CD4-positive, alpha-beta T cell treated with Interleukin-15 for 4 hours (primary cell): ENCODE data around the gene NPAS3.

ENCODE experiments used
- DNase-seq: peaks from one replicate; pipeline ENCODE4 v3.0.0-alpha.2; 2020; ENCODE audit warnings: low spot score

NPAS3 gene

DNA sequence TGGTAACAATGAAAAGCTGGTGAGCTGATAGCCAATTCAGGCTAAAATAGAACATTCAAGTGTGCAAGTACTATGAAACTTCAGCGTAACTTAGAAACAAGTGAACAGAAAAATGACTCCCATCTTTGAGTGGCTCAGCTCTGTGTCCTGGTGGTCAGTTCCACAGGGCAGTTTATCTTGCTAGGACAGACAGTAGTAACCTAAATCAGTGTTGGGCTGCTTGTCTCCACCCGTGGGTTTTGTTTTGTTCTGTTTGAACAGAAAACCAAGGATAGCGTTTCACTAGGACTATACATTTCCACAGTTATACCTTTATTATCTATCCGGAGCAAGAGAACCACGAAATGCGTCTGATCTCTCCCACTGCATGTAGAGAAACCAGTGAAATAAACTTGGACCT, 544.4 kb downstream of the NPAS3 start:
- DNase-seq = no peak

DNA sequence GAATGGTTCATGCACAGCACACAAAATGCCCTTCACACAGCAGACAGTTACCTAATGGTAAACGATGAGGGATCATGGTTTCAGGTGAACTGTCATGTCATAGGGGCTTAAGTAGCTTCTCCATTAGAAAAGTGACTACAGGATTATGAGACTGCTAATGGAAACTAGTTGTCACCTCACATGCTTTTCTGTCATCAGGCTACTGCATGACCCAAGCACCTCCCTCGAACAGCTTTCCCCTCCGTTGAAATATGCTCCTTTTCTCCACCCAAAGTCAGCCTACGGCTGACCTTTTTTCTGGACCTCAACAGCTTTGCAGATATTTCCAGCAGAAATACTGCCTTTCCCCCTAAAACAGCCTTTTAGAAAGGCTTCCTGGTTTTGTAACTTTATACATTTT, 544.9 kb downstream of the NPAS3 start:
- DNase-seq = no peak

DNA sequence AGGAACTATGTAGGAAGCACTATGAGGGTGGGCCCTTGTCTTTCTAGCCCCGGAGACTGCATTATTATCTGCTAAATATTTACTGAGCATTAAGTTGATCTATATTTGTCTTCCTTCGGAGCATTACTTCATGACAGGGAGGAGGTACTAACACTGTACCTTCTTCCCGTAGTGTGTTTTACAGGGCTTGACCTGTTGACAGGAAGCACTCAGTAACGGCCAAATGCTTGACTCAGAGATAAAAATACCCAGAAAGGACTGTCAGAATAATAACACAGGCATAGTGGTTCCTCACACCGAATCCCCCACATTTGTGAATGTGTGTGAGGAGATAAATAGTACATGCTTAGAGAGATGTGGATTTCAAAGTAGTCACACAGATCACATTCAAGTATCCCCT, 545.6 kb downstream of the NPAS3 start:
- no peak for DNase-seq

DNA sequence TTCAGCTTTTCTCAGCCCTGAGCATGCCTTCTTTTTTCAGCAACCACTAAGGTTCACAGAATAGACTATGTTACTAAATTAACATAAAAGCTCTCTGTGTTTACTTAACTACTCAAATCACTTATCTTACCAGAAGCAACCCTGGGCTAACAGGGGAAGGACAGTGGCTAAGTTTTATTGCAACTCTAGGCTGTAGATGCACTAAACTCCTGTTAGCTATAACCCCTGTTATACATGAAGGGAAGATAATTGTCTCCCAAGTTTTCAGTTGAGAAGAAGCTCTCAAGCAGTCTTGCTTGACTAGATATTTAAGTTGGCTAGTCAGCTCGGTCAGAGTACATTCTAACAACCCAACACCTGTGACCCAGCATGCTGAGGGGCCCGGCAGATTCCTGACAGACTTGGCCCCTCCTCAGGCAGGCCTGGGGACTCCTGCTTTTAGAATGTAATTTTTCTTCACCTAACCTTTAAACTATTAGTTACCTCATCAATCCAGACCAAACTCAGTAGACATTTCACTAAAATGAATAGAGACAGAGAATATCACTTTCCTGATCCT, 547.7 kb downstream of the NPAS3 start:
- DNase-seq = no peak

DNA sequence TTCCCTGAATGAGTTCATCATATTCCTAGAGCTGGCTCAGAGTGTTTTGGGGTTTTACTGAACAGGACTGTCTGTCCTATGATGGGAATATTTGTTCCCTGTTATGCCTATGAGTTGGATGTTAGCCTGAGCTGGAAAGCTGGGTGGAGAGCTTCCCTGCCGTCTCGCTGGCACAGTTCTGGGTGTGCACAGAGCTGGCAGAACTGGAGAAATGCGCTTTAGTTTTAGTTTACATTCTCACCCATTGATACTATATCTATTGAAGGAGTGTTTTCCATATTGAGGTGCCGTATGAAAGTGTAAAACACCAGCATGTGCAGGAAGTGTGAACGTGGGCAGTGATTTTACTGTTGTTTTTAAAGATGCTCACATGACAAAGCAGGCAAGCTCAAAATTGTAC, 549.9 kb downstream of the NPAS3 start:
- no peak for DNase-seq

DNA sequence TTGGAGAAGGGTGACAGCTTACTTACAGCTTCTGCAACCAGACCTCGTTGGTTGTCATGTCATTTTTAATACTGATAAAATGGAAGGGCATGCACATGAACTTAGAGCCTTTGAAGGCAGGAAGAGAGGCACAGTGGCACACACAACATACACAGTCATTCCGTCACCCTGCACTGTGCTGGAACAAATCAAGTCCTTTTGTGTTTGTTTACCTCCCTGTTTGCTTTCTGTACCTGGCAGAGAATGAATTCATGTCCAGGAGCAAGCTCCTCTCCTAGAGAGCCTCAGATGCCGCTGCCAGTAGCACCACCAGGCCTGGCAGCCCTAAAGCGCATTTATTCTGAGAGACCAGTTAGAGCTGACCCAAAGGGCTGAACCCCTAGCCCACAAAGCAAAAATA, 551.9 kb downstream of the NPAS3 start:
- no peak for DNase-seq

DNA sequence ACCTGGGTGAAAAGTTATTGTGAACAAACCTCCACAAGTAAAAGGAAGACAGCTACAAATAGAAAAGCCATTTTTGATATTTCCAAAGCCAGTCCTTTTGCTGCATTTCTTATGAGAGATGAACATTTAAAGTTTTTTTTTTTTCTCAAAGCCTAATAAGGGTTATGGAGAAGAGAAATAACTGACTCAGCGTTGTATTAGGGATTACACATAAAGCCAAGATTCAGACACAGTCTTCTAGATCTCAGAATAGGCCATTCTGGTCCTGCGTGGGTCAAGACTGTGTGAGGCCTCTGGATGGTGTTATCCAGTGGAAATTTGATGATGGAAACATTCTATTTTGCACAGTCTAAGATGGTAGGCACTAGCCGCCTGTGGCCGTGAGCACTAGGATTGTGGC, 552.4 kb downstream of the NPAS3 start:
- no peak for DNase-seq

DNA sequence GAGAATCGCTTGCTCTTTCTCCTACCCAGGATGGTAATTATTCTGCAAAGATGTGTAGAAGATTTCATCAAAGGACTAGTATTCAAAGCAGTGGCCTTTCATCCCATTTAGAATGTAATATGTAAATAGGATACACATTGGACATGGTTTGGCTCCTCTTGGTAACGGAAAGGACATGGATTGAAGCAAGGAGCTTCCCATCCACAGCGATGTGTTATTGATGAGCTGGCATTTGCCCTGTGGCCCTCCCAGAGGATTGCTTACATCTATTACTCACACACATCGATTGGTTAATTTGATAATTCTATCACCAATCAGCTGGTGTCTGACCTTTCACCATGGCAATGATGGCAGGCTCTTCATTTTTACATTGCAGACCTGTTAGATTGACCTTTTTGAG, 553.8 kb downstream of the NPAS3 start:
- no peak for DNase-seq

DNA sequence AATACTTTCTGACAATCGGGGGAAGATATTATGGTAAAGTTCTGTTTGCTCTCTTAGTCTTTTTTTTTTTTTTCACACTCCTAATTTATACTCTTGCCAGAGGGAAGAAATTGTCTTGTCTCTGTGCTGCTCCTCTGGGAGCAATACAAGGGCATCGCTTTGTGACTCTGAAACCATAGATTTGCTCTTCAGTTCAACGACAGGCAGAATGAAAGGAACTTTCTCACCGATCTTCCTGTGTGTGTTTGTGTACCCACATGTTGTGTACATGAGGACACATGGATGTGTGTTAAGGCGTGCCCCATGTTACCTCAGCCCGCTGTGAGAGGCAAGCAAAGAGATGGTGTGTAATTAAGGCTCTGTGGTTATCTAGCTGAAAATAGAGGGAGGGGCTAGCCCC, 554.6 kb downstream of the NPAS3 start:
- DNase-seq = no peak

DNA sequence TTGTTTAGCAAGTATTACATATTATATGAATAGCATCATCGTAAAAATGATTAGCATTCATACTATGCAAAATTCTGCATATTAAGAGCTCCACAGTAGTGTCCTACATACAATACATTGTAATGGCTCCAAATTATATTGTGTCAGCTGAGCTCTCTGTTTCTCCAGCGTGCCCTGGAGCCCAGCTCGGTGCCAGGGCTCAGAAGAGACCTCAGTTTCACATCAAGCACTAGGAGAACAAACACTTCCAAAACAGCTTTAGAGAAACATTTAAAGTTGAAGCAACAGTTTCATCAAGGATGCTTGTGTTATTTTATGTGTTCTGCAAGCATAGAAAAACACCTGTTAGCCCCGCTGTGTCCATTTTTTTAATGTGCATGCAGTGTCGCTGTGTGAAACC, 555.3 kb downstream of the NPAS3 start:
- DNase-seq = no peak

DNA sequence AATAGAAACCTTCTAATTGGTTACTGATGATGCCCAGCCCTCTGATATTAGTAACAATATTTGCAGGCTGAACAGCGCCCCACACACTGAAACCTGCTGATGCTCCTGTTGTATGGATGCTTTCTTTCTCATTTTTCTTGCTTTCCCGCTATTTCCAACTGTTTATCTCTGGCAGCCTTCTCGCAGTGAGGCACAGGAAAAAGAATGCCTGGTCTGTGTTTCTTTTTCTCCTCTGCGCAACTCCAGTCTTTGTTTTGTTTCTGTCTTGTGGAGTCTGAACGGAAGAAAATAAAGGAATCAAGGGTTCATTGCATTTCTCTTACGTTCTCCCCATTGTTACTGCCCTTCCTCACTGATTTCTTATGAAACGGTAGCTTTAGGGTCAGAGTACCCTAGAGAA, 561.0 kb downstream of the NPAS3 start:
- DNase-seq = no peak

DNA sequence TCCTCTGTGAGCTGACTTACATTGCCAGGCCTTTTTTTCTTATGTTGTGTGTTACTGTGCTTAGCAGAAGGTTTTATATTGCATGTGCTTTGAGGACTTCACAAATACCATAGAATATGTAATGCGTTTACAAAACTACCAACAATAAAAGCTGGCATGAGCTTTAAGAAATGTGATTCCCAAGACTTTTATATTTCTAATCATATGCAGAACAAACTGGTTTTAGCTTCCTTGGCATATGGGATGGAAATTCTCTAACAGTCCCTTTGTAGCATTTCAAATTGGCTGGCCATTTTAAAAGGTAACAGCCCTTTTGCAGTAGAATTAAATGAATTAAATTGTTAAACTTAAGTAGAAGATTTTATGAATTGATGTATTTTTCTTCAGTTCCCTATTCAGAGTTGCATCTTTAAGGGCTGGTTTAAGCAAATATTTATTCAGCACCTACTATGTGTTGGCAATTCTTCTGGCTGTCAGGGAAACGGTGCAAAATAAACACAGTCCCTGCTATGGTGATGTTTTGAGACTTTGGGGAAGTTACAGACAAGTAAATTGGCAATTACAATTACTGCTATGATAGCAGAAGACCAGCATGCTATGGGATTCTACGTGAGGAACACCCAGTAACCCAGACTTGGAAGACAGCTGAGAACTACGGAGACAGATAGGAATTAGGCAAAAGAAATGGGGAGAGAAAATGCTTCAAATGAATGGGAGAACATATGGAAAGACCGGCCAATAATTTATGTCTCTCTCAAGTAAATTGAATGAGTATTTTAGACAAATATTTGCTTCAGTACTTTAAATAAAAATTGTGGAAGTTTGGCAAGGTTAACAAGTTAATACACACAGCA, 565.8 kb downstream of the NPAS3 start:
- DNase-seq = no peak

DNA sequence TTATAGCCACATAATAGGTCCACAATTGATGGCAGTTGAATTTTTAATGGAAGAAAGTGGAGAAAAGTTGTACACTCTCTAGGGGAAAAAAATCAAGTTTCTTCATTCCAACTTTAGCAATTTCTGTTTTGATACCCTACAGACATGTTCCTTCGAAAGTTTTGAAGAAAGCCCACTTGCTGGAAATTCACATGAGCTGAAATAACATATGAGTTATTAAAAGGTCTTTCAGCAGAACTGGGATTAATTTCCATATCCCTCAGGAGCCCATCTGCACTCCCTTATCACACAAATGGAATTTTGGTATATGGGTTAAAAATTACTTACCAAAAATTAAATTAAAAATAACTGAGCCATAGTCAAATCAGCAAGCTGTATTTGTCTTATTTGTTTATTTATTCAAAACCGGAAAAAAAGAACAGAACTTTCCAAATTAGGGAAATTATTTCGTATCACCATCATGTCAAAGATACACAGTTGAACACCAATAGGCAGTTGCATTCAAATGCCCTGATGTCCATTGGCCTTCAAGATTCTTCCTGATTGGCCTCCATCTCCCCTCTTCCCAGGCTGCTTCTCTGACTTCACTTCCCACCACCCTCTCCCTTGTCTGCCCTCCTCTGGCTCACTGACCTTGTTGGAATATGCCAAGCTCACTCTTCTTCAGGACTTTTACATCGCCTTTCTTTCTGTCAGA, 566.7 kb downstream of the NPAS3 start:
- no peak for DNase-seq

DNA sequence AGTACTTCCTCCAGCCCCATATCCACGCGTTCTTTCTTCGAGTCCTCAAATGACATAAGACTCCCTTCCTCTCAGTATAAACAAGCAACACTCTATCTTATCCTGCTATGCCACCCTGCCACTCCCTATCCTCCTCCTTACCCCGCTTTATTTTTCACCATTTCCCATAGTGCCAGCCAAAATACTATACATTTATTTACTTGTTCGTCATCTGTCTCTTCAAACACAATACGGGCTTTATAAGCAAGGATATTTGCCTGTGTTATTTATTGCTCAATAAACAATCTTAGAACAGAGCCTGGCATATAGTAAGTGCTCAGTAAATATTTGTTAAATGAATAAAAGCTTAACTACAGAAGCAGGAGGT, 567.3 kb downstream of the NPAS3 start:
- DNase-seq = no peak

DNA sequence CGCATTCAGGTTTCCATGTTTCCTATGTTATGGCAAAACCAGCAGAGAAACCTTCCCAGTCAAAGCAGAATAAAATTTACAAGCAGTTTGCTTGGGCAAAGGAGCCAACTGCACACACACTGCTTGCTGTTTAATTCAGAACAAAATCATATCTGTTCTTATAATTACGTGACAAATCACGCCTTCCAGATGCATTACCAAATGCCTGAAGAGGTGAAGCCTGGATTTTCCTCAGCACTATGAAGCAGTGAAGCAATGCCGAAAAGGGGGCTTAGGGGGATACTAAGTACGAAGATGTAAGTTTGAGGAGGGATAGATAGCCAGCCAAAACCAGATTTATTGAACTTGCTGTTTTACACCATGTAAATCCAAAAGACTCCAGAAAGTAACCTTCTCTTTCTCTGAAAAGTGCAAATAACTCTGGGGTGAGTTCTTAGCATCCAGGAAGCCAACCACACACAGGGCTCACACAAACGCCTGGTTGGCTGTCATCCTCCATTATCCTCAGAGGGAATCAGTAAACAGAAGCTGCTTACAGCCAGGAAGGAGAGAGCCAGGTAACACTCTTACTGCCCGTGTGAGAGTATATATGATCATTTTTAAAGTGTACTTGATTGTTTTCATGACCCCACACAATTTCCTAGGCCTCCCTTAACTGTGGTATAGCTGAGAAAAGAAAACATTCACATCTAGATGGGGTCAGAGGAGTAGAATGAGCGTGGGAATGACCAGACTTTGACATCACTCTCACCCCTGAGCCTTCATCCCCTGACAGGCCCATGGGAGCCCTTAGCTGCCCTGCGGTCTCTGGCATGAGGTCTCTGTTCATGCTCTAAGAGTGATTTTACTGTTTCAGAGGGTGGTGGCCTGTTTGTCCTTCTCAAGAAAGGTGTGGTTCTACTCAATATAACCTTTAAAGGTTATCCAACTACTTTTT, 569.7 kb downstream of the NPAS3 start:
- DNase-seq = no peak

DNA sequence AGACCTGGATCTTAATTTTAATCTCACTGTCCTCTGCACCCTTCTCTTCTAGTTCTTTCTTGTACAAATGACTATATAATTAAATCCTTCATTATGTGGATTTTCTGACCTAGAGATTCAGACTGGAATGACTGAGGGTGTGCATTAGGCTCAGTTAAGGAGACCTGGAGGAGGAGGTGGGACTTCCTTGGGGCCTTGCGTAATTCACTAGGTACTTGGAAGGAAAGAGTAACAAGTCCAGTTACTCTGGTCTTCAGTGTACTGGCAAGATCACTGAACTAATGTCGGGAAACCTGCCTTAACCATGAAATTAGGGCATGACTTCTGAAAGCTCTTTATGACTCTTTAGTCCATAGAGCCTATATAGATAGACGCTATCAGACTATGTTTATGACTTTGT, 570.8 kb downstream of the NPAS3 start:
- no peak for DNase-seq

DNA sequence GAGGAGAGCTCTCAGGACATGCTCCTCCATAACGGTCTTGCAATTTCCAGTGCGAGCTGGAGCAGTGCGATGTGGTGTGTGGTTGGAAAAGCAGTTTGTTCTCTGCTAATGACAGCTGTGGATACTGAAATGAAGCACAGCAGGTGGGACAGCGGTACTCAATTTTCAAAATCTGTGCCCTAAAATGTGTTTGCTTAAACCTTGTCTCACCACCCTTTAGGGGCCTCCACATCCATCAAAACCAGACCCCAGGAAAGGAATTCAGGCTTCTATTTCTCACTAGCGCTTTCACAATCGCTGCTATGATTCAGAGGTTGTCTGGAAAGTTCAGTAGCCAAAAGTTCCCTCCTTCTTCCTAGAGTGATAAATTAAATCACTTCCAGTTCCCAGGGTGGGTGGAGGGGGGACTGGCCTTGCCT, 571.4 kb downstream of the NPAS3 start:
- no peak for DNase-seq

DNA sequence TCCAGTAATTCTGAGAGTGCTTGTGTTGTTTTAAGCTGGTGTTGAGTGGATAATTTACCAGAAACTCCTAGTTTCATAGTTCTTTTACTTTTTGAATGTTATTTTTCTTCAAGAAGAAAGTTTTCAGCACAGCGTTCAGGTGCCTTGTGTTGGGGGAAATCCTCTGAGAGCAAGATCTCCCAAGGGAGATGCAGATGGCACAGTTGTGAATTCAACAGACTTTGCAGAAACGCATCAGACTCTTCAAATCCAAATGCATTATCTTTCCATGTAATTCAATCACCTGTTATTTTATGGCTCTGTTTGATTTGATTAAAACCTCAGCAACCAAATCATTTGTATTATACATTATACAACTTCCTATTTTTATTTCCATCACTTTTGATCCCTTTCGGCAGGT, 572.3 kb downstream of the NPAS3 start:
- DNase-seq = no peak

DNA sequence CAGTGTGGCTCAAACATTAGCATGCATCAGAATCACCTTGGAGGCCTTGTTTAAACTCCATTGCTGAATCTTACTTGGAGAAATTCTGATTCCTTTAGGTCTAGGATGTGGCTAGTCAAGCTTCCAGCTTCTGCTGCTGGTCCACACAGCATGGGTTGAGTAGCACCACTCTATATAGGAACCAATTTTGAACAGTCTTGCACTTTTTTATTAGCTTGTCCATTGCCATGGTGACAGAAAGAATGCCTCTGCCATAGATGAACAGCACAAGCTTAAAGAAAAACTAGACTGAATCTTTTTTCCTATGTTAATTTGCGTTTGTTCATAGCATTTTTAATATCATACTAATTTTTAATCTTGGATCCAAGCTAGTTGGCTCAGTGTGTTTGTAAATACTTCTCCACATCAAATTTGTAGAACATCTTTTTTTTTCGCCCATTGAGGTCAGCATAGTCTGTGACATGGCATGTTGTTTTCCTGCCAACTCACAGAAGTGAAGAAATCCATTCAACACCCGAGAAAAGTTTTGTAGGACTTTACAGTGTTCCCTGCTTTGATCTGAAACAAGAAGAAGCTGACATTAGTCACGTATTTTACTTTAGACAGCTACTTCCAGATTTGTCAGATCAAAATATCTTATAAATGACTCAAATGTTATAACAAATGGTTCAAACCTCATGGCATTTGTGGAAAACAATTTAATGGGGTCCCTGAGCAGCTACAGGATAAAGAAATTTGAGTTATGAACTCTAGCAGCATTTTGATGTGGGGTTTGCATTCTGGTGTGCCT, 573.4 kb downstream of the NPAS3 start:
- no peak for DNase-seq

DNA sequence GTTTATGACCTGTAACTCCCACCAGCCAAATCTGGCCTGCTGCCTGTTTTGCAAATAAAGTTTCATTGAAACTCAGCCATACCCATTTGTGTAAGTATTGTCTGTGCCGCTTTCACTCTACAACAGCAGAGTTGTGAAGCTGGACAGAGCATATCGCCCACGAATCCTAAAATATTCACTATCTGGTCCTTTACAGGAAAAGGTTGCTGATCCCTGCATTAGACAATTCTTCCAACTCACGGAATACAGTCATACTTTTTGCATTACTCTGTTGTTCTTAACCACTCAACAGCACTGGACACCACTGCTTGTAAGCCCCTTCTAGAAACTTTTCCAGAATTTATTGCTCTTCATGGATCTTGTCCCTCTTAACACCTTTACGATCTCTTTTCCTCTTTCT, 576.8 kb downstream of the NPAS3 start:
- DNase-seq = no peak

DNA sequence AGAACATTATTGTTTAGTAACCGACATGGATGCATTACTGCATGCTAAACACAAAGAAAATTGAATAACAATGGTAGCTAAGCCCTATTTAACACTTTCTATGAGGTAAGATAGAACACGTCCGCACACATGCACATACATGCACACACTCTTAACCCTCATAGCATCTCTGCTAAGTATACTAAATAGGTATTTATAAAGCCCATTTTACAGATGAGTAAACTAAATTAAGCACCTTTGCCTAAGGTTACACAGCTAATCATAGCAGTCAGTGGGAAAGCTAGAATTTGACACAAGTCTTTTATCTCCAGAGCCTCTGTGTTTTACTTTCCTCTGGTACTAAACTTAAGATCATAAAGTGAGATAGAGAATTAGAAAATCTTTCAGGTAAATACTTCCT, 577.2 kb downstream of the NPAS3 start:
- DNase-seq = no peak
